GM20000 (cell line): ENCODE results near the gene FAU.

Experiments used
- DNase-seq: peaks from one replicate; pipeline ENCODE4 v3.0.0; 2012; ENCODE audit warnings: low spot score
- TF ChIP-seq, protein P1 (sequence below): IDR thresholded peaks from 2 replicates; pipeline ENCODE4 v1.5.1; 2012; ENCODE audit warnings: mild to moderate bottlenecking, control low read depth; ENCODE audit errors: extremely low read depth, missing control alignments

Gene FAU

GRCh38 chr11:65163684-65164083, 41.8 kb upstream of the FAU start:
- no peak for DNase-seq
- TF ChIP-seq, protein P1, sequence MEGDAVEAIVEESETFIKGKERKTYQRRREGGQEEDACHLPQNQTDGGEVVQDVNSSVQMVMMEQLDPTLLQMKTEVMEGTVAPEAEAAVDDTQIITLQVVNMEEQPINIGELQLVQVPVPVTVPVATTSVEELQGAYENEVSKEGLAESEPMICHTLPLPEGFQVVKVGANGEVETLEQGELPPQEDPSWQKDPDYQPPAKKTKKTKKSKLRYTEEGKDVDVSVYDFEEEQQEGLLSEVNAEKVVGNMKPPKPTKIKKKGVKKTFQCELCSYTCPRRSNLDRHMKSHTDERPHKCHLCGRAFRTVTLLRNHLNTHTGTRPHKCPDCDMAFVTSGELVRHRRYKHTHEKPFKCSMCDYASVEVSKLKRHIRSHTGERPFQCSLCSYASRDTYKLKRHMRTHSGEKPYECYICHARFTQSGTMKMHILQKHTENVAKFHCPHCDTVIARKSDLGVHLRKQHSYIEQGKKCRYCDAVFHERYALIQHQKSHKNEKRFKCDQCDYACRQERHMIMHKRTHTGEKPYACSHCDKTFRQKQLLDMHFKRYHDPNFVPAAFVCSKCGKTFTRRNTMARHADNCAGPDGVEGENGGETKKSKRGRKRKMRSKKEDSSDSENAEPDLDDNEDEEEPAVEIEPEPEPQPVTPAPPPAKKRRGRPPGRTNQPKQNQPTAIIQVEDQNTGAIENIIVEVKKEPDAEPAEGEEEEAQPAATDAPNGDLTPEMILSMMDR, result no peak

GRCh38 chr11:65160643-65161042, 38.7 kb upstream of the FAU start:
- TF ChIP-seq, protein P1, result no peak

GRCh38 chr11:65159012-65159411, 37.1 kb upstream of the FAU start:
- TF ChIP-seq, protein P1, result no peak
- peak; percentile 56 for DNase-seq

More at GRCh38 chr11:65160643-65161042, 38.7 kb upstream of the FAU start:
- no peak for DNase-seq

DNA sequence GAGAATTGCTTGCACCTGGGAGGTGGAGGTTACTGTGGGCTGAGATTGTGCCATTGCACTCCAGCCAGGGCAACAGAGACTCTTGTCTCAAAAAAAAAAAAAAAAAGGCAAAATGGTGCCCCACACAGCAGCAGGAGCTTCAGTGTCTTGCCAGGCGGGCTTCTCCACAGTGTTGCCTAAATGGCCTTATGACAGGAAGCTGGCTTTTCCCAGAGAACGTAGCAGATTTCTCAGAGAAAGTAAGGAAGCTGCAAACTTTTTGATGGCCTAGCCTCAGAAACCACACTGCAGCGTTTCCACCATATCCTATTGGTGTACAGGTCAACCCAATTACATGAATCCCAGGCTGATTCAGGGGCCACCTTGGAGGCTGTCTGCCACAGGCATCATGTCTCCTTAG, 35.4 kb upstream of the FAU start:
- TF ChIP-seq, protein P1, result no peak
- no peak for DNase-seq

GRCh38 chr11:65156926-65157325, 35.0 kb upstream of the FAU start:
- TF ChIP-seq, protein P1, result no peak
- no peak for DNase-seq

- TF ChIP-seq, protein P1, result no peak
These were observed 34.3 kb upstream of the FAU start for GRCh38 chr11:65156256-65156655.

DNA sequence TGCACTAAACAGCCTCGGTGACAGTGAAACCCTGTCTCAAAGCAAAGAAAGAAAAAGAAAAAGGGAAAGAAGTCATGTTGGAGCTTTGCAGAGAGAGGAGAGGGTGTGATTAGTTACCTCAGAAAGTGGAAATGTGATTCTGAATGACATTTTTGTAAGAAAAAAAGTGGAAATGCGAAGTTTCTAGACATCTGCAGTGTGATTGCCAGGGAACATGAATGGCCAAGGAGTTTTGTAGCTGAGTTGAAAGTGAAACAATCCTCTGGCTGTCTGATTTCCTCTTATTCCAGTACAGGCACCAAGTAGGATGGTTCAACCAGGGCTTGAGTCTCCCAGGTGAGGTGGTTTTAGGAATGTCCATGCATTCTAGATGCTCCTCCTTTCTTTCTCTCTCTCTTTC, 30.2 kb upstream of the FAU start:
- TF ChIP-seq, protein P1, result no peak
- no peak for DNase-seq

More at GRCh38 chr11:65156256-65156655, 34.3 kb upstream of the FAU start:
- DNase-seq, result no peak
